HG02642 (cell line): Measurements from ENCODE around the gene ETV6.
"Not testable (repeated sequence)": the region's sequence is repeated elsewhere in the genome, so short reads cannot be mapped to it uniquely, and the experiment has no call there.

Source experiments
- ATAC-seq: cut with Tn5 transposase; IDR thresholded peaks from one replicate; pipeline ENCODE4 v1.9.1; 2021; ENCODE audit warnings: mild to moderate bottlenecking; ENCODE audit not compliant: unreplicated experiment, poor library complexity

Gene ETV6

GRCh38 chr12:11666131-11667050 lies 16.9 kb downstream of the ETV6 start:
- ATAC-seq: no peak

DNA sequence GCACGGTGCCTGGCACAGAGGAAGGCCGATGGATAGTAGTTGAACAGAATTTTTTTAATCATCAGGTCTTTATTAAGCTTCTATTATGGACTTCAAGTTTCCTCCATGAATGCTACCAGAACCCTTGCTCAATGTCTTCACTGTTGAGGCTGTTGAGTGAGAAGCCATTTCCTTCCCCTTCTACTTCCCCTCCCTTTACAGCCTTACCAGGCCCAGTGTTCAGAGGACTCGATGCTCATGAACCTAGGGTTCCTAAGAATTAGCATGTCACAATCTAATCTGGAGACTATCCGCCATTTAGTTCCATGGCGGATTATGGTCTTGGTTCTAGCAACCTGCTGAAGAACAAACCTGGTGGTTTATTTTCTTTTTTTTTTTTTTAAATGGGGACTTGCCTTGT lies 17.7 kb downstream of the ETV6 start:
- ATAC-seq: no peak

DNA sequence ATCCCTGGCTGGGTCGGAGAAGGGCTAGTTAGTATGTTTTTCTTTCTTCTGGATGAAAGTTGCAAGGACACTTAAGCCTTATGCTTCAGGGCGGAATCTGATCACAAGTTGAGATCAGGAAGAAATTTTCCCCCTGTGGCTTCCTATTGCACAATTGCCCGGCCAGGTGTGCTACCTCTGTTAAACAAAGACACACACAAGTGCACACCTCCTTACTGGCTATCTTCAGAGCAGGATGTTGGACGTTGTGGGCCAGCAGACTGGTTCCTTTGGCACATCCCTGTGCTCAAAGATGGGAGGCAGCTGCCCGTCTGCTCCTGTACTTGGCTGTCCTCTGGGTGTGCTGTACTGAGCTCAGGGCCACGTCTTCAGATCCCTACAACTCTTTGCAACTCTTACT lies 19.1 kb downstream of the ETV6 start:
- no peak for ATAC-seq

DNA sequence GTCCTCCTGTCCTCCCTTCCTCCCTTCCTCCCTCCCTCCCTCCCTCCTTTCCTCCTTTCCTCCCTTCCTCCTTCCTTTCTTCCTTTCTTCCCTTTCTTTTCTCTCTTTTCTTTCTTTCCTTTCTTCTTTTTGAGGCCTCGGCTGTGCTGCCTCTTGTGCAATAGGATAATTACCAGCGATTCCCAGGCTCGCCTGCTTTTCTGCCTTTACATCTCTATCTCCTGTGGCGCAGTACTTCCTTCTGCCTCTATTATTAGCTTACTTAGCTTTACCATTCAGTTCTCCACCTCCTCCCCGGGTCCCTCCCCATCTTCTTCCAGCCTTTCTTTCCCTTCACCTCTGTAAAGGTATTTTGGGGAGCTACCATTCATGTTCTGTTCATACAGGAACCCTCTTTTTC lies 19.9 kb downstream of the ETV6 start:
- ATAC-seq: no peak

DNA sequence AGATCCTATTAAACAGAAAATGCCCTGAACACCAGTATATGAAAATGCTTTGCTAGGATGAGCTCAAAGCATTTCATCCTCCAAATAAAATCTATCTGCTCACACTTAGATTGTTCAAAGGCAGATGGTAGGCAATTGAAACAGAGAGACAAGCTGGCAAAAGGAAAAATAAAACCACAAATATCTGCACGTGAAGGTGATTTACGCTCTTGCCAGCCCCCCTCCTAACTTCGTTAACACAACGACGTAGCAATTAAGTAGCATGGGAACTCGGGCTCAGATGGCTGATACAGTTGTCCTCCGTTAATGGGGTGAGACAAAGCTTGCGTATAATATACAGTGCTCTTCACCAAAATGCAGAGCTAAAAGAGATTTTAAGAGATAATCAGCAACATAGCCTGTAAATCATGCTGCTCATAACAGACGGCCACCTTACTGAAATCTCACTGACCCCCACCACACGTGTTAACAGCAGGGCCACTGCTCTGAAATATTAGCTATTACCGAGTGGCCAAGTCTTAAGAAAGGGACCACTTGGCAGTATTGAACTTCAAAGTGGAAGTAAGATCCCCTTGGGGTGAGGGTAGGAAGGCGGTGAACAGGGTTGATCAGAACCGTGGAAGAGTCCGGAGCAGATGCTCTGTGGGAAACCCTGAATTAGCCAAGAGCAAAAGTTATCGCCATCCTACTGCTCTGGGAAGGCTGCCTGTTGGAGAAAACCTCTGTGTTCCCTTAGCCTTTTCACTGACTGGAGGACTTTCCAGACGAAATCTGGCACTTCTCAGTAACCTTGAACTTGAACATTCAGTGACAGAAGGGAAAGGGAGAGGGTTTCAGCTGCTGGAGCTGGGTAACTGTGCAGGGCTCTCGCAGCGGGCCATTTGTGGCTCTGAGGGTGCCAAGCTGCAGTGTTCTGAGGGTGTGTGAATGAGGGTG lies 23.1 kb downstream of the ETV6 start:
- no peak for ATAC-seq

- ATAC-seq: no peak
Measured at GRCh38 chr12:11673666-11674461, 24.4 kb downstream of the ETV6 start.

DNA sequence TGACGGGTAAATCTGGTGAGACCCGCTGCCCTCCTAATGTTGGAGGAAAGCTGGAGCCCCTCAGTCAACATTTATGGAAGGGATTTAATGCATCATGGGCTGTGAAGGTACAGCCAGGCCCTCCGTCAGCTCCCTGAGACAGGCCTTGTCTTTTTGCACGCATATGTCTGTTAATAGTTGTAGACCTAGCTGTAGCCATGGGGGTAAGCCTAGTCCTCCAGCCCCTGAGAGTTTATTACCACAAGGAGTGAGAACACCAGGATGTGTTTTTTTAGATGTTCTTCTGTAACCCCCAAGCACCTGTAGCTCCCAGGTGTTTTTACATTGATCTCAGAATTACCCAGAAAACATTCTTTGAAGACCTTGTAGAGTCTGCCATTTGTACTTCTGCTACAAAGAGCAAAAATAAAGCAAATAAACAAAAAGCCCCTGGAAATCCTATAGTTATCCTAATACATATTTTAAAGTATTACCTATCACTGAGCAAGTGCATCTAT lies 25.5 kb downstream of the ETV6 start:
- ATAC-seq: no peak

- ATAC-seq: no peak
Measured at GRCh38 chr12:11676052-11676451, 26.6 kb downstream of the ETV6 start.

DNA sequence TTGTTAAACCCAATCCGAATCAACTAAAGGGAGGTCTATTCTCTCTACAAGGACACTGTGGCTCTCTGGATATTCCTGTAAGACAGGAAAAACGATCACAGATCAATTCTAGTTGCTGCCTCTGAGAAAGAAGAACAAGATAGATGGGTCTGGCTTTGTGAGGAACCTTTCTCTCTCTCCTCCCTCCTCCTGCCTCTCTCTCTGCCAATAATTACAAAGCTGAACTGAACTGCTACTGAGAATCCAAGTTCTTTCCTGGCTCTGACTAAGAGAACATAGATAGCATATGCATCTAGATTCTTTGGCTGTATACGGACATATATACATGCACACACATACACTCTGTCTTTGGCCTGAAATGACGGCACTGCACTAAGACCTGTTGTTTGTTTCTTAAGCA lies 27.6 kb downstream of the ETV6 start:
- ATAC-seq: no peak

- no peak for ATAC-seq
Measured at GRCh38 chr12:11677752-11678151, 28.3 kb downstream of the ETV6 start.

GRCh38 chr12:11678781-11679180 lies 29.3 kb downstream of the ETV6 start:
- ATAC-seq: no peak

DNA sequence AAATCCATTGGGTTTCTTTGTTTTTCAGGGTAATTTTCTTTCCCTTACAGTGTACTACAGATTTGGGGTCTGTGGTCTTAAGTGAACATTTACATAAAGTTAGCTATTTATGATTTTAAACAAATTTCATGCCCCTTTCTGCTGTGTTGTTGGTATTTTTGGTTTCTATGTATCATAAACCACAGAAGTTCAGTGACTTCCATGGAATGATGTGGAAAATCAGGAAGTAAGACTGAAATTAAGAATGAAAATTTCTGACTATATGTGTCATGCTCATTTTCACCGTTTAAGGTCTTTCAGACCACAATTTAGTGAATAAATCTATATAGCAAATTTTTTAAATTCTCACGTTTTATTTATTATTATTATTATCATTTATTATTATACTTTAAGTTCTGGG lies 31.7 kb downstream of the ETV6 start:
- ATAC-seq: no peak

DNA sequence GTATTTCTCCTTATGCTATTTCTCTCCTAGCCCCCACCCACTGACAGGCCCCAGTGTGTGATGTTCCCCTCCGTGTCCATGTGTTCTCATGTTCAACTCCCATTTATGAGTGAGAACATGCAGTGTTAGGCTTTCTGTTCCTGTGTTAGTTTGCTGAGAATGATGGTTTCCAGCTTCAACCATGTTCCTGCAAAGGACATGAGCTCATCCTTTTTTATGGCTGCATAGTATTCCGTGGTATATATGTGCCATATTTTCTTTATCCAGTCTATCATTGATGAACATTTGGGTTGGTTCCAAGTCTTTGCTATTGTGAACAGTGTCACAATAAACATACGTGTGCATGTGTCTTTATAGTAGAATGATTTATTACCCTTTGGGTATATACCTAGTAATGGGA lies 32.2 kb downstream of the ETV6 start:
- ATAC-seq: not testable (repeated sequence)

DNA sequence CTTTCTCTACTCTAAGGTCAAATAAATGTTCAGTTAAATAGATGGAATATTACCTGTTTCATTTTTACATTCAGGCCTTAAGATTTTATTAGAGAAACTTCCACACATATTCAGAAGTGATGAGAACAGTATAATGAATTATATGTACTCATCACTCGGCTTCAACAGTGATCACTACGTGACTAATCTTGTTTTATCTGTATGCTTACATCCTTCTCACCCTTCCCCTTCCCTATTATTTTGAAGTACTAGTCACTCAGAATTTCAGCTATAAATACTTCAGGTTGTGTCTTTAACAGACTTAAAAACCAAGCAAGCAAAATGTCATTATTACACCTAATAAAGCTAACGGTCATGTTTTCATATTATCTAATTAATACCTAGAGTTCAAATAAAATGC lies 34.9 kb downstream of the ETV6 start:
- no peak for ATAC-seq

GRCh38 chr12:11684811-11685210 lies 35.3 kb downstream of the ETV6 start:
- no peak for ATAC-seq

DNA sequence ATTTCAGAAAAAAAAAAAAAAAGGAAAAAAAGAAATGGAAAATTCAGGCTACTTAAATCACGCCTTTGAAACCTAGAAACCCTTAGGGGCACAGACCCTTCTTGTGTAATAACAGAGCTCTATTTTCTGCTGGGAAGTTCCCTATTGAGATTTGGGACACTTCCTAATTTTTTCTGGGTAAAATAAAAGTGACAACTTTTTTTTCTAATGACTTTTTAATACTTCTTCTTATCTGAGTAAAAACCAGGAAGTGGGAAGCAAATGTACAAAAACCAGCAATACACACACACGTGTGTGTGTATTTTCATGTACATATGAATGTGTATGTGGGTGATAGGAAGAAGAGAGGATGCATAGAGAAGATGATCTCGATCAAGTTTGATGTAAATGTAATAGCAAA lies 35.8 kb downstream of the ETV6 start:
- no peak for ATAC-seq

GRCh38 chr12:11685716-11686115 lies 36.2 kb downstream of the ETV6 start:
- ATAC-seq: no peak

GRCh38 chr12:11686120-11686519 lies 36.6 kb downstream of the ETV6 start:
- no peak for ATAC-seq

GRCh38 chr12:11687528-11687927 lies 38.1 kb downstream of the ETV6 start:
- ATAC-seq: no peak

GRCh38 chr12:11688379-11688778 lies 38.9 kb downstream of the ETV6 start:
- ATAC-seq: no peak
